Measurements from ENCODE around the gene MMP15. TPM values are rescaled to one million over a fixed set of nuclear protein-coding genes. Genes with fewer than 3 reads are reported as not detected.
"Not testable (repeated sequence)": the region's sequence is repeated elsewhere in the genome, so short reads cannot be mapped to it uniquely, and the experiment has no call there.

MMP15 gene
- under 1 TPM; 0.19 to 0.29 TPM for total RNA-seq

DNA sequence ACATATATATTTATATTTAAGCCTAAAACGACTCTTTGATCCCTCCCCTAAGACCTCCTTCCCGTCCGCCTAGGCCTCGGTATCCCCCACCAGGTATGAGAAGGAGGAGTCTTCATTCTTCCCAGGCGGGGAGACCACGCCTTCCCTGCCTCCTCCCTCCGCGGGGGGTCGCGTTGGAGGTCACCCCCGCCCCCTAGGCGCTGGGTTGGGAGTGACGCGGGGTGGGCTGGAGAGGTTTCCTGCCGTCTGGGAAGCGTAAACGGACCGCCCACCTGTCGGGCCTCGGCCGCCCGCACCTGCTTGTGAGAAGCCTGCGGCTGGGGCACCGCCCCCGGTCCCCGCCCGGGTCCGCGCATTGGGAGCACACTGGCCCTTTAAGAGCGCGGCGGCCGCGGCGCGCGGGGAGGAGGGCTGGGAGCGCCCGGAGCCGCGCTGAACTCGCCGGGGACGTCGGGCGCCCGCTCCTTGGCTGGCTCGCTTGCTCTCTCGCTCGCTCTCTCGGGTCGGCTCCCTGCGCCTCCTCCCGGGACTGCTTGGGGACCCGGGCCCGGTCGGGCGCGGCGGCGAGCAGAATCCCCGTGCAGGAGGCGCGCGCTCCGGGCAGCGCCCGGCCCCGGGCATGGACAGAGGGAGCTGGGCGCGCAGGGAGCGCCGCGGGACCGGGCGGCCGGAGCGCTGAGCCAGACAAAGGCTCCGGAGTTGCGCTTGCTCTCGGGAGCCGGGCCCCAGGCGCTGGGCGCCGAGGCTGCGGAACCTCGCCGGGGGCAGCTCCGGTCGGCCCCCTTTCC lies at the start of gene MMP15:
MMP15 (plus strand) TSS at position 404 of the 788 bp plus-strand sequence. CDS start 597 bp downstream, outside the sequence.
- H3K27me3 Mint-ChIP-seq = no peaks in the 10 kb centered on the region
- ATAC-seq (replicated peaks) = peak; percentile 82
- peak within 1 kb of the TSS; percentile 88 for H3K4me3 Mint-ChIP-seq

GRCh38 chr16:57976331-57976796 lies 49.2 kb upstream of the MMP15 start:
- Mint-ChIP-seq H3K27ac (no peak overlapping the region), H3K27me3 (peaks cover 4% of the 10 kb centered on the region), H3K36me3 (ENCODE audit: low read depth) (no peaks in the 10 kb centered on the region), H3K4me1 (no peaks in the 10 kb centered on the region), H3K9me3 (no peaks in the 10 kb centered on the region), H3K4me3 (no peak overlapping the region)
- ATAC-seq (replicated peaks) = no peak

More for the DNA sequence above, at the start of gene MMP15:
- H3K9me3 Mint-ChIP-seq = no peaks in the 10 kb centered on the region
- peak within 1 kb of the TSS; percentile 81 for H3K27ac Mint-ChIP-seq
- no peaks in the 10 kb centered on the region for H3K36me3 Mint-ChIP-seq (ENCODE audit: low read depth)
- H3K4me1 Mint-ChIP-seq = peaks cover 9% of the 10 kb centered on the region

DNA sequence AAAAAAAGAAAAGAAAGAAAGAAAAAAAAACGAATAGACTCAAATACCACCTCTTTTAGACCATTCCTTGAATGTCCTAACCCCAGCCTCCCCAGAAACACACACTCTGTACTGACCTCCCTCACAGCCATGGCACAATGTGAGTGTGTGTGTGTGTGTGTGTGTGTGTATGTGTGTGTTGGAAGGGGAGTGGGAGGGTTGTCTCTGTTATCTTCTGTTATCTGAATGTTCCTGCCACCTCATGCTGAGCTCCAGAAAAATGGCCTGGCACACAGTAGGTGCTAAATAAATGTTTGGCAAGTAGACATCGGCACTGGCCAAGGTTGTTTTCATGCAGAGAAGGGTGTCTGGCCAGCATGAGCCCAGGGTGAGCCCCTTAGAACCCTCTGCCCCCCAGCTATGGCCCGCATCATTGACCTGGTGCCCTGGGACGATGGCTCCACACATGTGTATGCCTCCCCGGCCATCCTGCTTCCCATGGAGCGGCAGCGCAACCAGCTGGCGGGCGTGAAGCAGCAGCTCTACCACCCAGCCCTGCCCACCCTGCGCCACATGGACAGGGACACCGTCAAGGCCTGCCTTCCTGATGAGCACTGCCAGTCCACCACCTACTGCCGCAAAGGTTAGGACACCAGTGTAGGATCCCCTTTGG lies 48.0 kb upstream of the MMP15 start:
- no peak for ATAC-seq (replicated peaks)
- Mint-ChIP-seq H3K27me3 (no peaks in the 10 kb centered on the region), H3K36me3 (ENCODE audit: low read depth) (no peaks in the 10 kb centered on the region), H3K9me3 (no peaks in the 10 kb centered on the region), H3K27ac (no peak overlapping the region), H3K4me1 (no peaks in the 10 kb centered on the region), H3K4me3 (no peak overlapping the region)

GRCh38 chr16:57978070-57978465 lies 47.5 kb upstream of the MMP15 start:
- H3K27ac Mint-ChIP-seq; H3K9me3 Mint-ChIP-seq; H3K4me3 Mint-ChIP-seq; H3K4me1 Mint-ChIP-seq; H3K36me3 Mint-ChIP-seq (ENCODE audit: low read depth); ATAC-seq (replicated peaks); H3K27me3 Mint-ChIP-seq: not testable (repeated sequence)

DNA sequence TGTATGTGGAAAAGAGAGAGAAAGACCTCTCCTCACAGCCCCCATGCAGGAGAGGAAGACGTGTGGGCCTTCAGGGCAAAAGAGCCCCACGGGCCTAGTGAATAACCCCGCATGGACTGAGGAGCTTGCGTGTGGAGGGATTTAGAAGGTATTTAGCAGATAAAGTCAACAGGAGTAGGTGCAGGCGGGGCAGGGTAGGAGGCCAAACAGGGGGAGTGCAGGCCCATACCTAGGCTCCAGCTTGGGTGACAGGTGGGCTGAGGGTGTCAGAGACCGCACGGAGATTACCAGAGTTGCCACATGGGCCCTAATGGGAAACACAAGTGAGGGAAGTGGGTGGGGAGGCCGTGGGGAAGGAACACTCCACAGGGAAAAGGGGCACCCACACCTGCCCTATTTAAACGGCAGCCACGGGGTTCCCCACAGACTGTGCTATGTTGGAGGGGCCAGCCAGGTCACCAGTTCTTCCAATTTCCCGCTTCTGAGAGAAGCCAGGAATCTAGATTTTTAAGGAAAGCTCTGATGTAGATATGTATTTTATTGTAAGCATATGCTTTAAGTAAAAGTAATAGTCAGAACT lies 46.5 kb upstream of the MMP15 start:
- H3K9me3 Mint-ChIP-seq = no peaks in the 10 kb centered on the region
- H3K4me1 Mint-ChIP-seq = no peaks in the 10 kb centered on the region
- H3K27me3 Mint-ChIP-seq = no peaks in the 10 kb centered on the region
- H3K4me3 Mint-ChIP-seq = no peak overlapping the region
- no peak overlapping the region for H3K27ac Mint-ChIP-seq
- ATAC-seq (replicated peaks) = no peak
- H3K36me3 Mint-ChIP-seq (ENCODE audit: low read depth) = no peaks in the 10 kb centered on the region

DNA sequence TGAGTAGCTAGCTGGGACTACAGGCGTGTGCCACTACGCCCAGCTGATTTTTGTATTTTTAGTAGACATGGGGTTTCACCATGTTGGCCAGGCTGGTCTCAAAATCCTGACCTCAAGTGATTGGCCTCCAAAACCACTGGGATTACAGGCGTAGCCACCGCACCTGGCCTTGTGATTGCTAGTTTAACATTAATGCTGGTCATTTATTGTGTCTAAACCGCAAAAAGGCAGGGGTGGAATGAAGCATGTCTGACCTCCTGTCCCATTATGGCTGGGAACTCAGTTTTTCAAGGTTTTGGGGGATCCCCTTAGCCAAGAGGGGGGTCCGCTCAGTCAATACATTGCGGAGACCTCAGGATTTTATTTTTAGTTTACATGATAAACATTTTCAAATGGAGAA lies 43.9 kb upstream of the MMP15 start:
- no peak overlapping the region for H3K27ac Mint-ChIP-seq
- no peaks in the 10 kb centered on the region for H3K9me3 Mint-ChIP-seq
- H3K27me3 Mint-ChIP-seq = no peaks in the 10 kb centered on the region

DNA sequence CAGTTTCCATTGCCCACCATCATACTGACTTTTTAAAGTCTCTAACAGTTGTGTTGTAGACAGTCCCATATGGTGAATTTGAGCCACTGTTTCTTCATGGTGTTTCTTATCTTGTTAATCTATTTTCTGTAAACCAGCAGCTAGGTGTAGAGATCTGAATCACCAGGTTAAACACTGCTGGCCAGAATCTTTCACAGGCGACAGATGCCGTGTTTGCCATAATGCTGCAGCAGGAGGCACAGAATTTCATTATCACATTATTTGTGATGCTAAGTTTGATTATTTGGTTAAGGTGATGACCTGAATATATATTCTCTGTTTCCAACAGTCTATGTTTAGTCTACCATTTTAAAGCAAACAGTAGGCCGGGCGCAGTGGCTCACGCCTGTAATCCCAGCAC lies 43.2 kb upstream of the MMP15 start:
- Mint-ChIP-seq H3K36me3 (ENCODE audit: low read depth) (no peaks in the 10 kb centered on the region), H3K4me1 (no peaks in the 10 kb centered on the region), H3K27me3 (no peaks in the 10 kb centered on the region), H3K9me3 (no peaks in the 10 kb centered on the region), H3K27ac (no peak overlapping the region), H3K4me3 (no peak overlapping the region)
- ATAC-seq (replicated peaks) = no peak

More for the DNA sequence above, 43.9 kb upstream of the MMP15 start:
- Mint-ChIP-seq H3K4me1 (no peaks in the 10 kb centered on the region), H3K36me3 (ENCODE audit: low read depth) (no peaks in the 10 kb centered on the region), H3K4me3 (no peak overlapping the region)
- no peak for ATAC-seq (replicated peaks)

DNA sequence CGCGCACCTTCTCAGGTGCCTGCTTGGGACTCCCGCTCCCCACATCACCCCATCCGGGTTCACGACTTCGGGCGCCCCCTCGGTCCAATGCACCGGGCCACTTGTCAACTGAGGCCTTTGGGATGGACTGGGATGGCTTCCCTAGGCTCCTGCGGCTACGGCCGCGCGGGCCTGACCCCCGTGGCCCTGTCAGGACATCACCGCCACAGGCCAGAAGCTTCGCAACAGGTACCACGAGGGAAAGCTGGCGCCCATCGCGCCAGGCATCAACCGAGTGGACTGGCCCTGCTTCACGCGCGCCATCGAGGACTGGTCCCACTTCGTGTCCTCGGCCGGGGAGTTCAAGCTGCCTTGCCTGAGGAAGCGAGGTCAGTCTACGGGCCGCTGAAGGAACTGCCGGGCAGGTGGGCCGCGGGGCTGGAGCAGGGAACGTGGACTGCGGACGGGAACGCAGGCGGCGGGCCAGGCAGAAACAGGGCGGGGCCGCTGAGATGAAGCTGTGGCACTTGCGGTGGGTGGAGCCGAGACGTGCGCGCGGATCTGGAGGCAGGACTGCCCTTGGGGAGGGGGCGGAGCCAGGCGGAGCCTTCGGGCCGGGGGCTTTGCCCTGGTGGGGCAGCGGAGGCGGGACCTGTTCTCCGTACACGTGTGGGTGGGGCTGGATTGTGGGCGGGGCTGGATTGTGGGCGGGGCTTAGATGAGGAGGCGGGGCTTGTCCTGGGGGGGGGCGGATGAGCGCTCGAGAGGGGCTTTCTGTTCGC lies 40.9 kb upstream of the MMP15 start:
- Mint-ChIP-seq H3K36me3 (ENCODE audit: low read depth) (no peaks in the 10 kb centered on the region), H3K27me3 (no peaks in the 10 kb centered on the region), H3K4me1 (no peaks in the 10 kb centered on the region), H3K27ac (peak overlapping the region; percentile 83), H3K9me3 (no peaks in the 10 kb centered on the region), H3K4me3 (peak overlapping the region; percentile 84)
- peak; percentile 98 for ATAC-seq (replicated peaks)

DNA sequence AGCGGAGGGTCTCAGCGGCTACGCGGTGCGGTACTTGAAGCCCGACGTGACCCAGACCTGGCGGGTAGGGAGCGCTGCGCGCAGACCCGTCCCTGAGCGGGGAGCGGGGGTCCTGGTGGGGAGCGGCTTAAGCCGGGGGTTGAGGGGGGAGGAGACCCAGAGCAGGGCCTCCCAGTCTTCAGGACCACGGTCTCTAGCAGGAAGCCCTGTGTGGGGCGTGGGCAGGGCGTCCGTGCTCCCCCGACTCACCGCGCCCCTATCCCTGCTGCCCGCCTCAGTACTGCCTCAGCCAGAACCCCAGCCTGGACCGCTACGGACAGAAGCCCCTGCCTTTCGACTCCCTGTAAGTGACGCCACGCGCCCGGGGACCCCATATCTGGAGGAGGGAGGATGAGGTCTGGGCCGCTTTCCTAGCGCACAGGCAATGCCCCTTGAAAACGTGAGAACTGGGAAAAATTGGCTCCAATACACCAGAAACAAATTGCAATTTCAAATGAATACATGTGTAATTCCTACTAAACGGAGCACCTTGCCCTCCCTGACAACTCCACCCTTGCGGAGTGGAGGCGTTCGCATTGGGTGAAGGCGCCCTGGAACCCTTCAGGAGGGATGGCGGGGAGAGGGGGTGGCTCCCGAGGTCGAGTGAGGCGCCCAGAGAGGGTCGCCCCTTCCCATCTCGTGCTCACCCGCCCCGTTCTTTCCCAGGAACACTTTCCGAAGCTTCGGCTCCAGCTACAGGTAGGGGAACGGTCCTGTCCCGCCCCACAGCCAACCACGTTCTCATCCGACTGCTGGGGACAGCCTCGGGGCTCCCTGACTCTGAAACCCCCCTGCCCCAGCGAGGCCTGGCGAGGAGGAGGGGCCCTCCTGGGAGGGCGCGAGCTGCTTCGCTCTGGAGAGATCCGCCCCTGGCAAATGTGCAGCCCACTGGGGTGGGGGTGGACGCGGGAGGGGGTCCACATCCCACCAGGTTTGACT lies 40.1 kb upstream of the MMP15 start:
- no peaks in the 10 kb centered on the region for H3K4me1 Mint-ChIP-seq
- H3K27me3 Mint-ChIP-seq = no peaks in the 10 kb centered on the region
- H3K36me3 Mint-ChIP-seq (ENCODE audit: low read depth) = no peaks in the 10 kb centered on the region
- no peaks in the 10 kb centered on the region for H3K9me3 Mint-ChIP-seq
- H3K4me3 Mint-ChIP-seq = peak overlapping the region; percentile 84
- H3K27ac Mint-ChIP-seq = peak overlapping the region; percentile 58
- peak; percentile 60 for ATAC-seq (replicated peaks)

- no peaks in the 10 kb centered on the region for H3K4me1 Mint-ChIP-seq
- peak overlapping the region; percentile 84 for H3K4me3 Mint-ChIP-seq
These were observed 39.4 kb upstream of the MMP15 start for GRCh38 chr16:57986196-57986595.

DNA sequence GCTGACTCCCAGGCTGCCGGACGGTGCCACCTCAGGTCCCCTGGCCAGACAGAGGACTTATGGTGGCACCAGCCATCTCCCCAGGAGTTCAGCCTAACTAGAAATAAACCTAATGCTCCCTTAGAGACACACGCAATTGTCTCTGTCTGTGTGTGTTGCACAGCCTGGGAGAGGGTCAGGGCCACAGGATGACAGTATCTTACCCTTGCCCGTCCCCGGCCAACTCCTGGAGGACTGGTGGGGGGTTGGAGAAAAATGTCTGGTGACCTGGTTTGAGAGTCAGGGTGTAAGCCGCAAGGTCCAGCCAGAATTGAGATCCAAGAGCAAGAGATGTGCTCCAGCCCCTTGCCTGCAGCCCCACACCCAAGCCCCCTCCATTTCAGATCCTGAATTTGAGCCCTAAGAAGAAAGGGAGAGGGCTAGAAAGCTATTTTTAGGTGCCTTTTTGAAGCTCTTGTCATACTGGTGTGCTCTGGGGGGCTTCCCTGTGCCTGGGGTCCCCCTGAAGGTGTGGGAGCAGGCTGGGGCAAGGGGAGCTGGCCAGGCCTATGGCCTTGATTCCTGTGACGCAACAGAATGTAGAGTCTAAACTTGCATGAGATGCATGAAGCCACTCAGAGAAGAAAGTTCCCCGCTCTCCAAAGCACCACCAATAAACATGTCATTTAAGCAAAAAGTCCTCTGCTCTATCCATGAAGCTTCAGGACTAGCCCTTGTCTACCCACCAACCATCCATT lies 37.9 kb upstream of the MMP15 start:
- H3K36me3 Mint-ChIP-seq (ENCODE audit: low read depth) = no peaks in the 10 kb centered on the region
- no peaks in the 10 kb centered on the region for H3K4me1 Mint-ChIP-seq
- H3K4me3 Mint-ChIP-seq = no peak overlapping the region
- no peaks in the 10 kb centered on the region for H3K27me3 Mint-ChIP-seq
- no peak for ATAC-seq (replicated peaks)
- no peak overlapping the region for H3K27ac Mint-ChIP-seq
- no peaks in the 10 kb centered on the region for H3K9me3 Mint-ChIP-seq

More at GRCh38 chr16:57986196-57986595, 39.4 kb upstream of the MMP15 start:
- no peak overlapping the region for H3K27ac Mint-ChIP-seq
- H3K36me3 Mint-ChIP-seq (ENCODE audit: low read depth) = no peaks in the 10 kb centered on the region
- H3K27me3 Mint-ChIP-seq = no peaks in the 10 kb centered on the region
- H3K9me3 Mint-ChIP-seq = no peaks in the 10 kb centered on the region
- no peak for ATAC-seq (replicated peaks)

DNA sequence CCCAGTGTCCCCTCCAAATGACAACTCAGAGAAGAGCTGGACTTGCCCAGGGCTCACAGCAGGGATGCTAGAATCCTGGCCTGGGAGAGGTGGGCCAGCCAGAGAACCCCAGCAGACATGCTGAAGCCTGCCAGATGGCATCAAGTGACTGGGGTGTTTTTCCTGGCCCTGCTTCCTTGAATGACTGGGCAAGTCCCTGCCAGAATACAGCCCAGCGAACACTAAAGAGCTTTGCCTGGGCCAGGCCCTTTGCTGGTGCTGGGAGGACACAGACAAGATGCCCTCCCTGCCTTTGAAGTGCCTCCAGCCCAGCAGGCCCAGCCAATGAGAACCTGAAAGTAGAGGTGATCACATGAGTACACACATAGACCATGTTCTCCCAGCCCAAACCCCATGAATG lies 36.6 kb upstream of the MMP15 start:
- Mint-ChIP-seq H3K4me1 (no peaks in the 10 kb centered on the region), H3K27ac (no peak overlapping the region)
- no peak for ATAC-seq (replicated peaks)

DNA sequence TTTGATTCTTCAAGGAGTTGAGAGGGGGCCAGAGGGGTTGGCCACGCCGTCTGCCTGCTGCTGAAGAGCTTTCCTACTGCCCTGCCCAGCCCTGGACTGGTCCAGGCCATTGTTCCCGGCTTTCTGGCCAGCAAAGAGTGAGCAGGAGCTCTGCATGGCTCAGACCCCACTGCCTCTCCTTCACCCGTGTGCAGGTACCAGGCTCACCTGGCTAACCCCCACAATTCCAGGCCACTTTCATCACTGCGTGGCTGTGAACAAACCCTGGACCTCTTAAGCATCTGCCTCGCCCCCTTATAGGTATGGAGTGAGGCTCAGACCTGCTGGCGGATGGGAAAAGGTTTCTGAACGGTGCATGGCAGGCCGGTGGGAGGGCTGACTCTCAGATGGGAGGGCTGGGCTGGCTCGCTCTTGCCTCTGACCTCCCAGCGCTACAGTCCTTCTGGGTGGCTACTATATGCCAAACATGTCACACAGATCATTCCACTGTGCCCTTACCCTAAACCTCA lies 33.9 kb upstream of the MMP15 start:
- H3K27ac Mint-ChIP-seq = no peak overlapping the region
- H3K4me1 Mint-ChIP-seq = peaks cover 6% of the 10 kb centered on the region
- ATAC-seq (replicated peaks) = no peak
- no peaks in the 10 kb centered on the region for H3K36me3 Mint-ChIP-seq (ENCODE audit: low read depth)
- no peaks in the 10 kb centered on the region for H3K9me3 Mint-ChIP-seq
- no peak overlapping the region for H3K4me3 Mint-ChIP-seq
- no peaks in the 10 kb centered on the region for H3K27me3 Mint-ChIP-seq

More for the DNA sequence above, 36.6 kb upstream of the MMP15 start:
- no peaks in the 10 kb centered on the region for H3K36me3 Mint-ChIP-seq (ENCODE audit: low read depth)
- H3K4me3 Mint-ChIP-seq = no peak overlapping the region
- no peaks in the 10 kb centered on the region for H3K9me3 Mint-ChIP-seq
- H3K27me3 Mint-ChIP-seq = no peaks in the 10 kb centered on the region
